OCI-M2 (cell line): ENCODE data around the gene SMPDL3A.

ENCODE experiments used
- DNase-seq: peaks from one replicate; lab custom pipeline; 2025; ENCODE audit not compliant: unreplicated experiment; lab: John Stamatoyannopoulos, UW

SMPDL3A gene

GRCh38 chr6:122845916-122846612 lies 57.0 kb downstream of the SMPDL3A start:
- no peak for DNase-seq

- DNase-seq: no peak
Measured at GRCh38 chr6:122853259-122853995, 64.4 kb downstream of the SMPDL3A start.
